ENCODE measurements around the gene PLXNA1.

The PLXNA1 gene

DNA sequence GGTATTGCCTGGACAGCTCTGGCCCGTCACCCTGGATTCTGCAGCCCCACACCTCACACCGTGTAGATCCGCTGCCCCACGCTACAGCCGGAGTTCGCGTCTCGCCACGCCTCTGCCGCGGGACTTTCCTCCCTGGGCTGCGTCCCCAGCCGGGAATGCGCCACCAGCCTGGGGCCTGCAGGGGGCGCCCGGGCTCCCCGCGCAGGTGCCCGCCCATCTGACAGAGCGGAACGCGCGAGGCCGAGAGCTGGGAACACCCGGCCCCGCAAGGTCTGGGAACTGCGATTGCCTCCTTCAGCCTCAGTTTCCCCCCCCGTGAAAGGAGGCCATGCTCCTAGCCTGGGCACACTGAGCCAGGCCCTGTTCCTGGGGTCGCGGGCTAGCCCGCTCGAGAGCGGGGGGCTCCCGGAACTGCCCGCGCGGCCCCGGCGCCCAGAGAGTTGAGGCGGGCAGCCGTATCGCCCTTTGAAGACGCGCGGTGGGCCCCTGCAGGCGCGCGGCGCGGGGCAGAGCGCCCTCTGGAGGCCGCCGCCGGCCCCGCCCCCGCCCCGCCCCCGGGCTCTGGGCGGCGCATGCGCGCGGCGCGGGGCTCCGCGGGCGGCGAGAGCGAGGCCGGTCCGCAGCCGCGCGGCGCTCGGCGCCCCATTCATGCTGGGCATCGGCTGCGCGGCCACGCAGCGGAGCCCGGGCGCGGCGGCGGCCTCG lies at the start of gene PLXNA1:
TSS of gene PLXNA1 (plus strand) at position 645 of the 705 bp plus-strand sequence. CDS start 5,479 bp downstream, outside the sequence.
- DNase-seq (ENCODE audit: low read depth, low spot score) = peak; percentile 92

DNA sequence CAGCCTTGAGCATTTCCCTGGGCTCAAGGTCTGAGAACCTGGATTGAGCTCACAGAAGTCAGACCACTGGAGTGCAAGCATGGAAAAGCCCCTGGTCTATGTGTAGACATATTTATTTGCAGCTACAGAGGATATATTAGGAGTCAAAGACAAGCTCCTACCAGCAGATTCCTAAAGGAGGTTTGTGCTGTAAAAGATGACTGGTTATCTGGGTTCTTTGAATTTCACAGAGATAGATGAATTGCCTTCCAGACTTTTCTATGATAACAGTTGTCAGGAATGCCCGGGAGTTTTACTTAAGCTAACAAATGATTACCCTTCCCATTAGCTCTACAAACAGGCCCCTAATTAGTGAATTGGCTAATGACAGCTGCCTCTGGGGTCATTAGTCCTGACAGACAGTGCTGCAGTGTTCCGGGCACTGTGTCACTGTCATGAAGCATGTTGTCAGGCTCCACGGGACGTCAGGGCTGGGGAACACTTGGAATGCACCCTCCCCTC lies 48.8 kb upstream of the PLXNA1 start:
- peak; percentile 75 for DNase-seq (ENCODE audit: low read depth, low spot score)

DNA sequence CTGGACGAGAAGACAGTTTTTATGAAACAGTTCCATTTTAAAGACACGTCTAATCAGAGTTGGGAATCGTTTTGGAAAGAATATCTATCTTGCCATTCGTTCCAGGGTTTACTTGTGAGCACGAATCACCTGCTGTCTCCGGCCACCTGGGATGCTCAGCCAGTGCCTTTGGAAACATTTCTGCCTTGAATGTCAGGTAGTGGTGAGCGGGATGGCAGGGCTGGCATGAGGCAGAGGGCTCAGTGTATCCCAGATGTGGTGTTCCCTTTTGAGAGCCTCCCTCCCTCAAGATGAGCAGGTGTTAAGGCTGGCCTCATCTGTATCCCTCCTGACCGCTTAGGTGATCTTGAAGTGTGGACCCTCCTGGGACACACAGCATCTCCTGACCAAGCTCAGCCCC lies 47.9 kb upstream of the PLXNA1 start:
- DNase-seq (ENCODE audit: low read depth, low spot score) = no peak

DNA sequence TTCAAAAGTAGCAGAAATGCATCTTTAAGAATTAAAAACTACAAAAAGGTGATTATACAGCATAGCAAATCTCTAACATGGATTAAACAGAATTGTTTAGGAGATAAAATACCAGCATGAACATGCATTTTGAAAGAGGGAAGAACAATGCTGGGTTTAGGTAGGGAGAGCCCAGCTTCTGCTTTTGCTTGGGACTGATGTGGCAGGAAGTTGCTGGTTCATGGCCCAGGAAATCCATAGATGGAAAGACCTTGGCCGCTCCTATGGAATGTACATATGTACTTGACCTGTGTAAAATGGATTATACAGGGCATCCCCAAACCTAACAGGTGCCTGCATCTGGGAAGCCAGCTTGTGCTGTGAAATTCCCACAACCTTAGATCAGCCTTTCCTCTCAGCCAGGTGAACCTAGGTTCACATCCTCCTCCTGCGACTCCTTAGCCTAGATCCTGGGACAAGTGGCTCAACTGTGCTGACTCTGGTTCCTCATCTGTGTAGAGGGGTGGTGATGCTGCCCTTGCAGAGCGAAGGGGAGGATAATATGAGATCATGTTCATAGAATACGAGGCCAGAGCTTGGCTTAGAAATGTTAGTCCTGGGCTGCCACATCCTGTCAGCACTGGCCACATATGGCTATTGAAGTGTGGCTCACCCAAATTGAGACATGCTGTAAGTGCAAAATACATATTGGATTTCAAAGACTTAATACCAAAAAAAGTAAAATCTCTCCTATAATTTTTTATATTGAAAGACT lies 47.0 kb upstream of the PLXNA1 start:
- no peak for DNase-seq (ENCODE audit: low read depth, low spot score)

DNA sequence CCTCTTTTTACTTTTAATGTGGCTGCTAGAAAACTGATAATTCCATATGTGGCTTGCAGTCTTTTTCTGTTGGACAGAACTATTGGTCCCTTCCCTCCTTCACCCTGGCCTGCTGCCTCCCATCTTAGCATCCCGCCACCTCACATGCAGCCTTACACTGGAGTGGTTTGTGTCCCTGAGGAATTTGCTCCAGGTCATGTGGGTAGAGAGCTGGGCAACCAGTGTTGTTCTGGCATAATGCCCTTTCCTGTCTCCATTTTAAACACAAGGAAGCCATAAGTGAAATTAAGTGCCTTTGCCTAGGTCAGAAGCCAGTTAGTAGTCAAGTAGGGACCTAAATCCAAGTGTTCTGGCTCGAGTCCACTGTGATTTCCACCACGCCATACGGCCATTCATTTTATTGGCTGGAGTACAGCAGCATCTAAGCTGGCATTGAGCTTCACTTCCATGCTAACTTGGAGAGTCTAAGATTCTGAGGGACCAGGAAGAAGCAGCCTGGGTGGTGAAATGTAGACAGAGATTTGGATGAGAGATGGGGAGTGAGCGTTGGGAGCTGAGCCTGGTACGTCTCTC lies 46.0 kb upstream of the PLXNA1 start:
- no peak for DNase-seq (ENCODE audit: low read depth, low spot score)

DNA sequence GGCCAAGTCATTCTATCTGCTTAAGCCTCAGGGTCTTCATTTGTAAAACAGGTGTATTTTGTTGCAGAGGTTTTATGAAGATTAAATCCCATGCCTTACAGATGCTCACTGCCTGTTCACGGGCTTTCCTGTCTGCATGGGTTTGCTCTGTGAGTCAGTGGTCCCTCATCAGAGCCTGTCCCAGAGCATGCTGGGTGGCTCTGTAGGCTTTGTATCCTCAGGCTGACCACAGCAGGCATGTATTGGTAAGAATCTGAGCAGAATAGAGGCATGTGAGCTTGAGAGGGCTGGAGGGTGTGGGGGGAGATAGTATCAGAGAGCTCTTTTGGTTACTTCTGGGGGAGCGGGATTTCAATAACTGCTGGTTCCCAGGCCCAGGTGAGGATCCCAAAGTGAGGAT lies 45.4 kb upstream of the PLXNA1 start:
- DNase-seq (ENCODE audit: low read depth, low spot score) = no peak

DNA sequence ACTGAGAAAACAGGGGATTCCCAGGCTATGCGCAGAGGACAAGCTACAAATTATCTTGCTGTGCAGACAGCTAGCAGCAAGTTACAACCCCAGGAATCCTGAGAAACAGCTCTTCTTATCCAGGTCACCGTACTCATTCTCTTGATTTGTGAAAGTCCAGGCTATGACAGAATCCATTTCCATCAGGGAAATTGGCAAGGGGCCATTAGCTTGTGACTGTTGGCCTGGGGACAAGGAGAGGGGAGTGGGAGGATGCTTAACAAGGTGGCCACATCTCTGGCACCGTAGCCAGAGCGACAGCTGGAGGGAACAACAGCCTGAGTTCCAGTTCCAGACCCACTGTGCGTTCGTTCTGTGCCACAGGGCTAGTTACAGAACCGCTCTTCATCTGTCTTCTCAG lies 44.9 kb upstream of the PLXNA1 start:
- DNase-seq (ENCODE audit: low read depth, low spot score) = no peak

DNA sequence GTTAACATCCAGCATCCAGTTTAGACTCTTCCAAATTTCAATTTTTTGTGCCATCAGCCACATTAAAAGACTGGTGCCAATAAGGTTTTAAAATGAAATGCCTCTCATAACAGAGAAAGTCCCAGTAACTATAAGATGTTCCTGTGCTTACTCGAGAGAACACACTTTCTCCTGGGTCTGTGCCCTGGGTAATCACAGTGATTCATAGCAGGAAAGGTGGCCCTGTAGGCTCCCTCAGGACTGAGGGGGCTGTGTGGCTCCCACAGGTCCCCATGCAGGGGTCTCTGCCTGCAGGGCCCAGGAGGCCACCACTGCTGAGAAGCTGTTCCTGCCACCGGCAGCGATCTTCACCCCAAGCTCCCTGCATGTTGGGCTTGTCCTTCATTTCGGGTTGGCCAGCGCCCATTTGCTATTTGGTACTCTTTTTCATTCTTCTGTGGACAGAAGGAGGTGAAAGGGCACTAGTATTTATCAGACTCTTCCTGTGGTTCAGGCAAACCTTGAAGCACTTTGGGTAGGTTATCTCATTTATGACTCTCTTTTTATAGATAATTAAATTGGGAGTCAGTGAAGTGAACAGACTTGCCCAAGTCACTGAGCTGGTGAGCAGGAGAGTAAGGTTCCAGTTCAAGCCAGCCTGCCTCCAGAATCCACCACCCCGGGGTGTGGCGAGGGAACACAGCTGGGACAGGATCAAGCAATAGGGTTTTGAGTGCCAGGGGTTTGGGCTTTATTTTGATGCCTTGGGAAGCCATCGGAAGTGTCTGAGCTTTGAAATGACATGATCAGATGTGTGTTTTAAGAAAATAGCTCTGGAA lies 44.2 kb upstream of the PLXNA1 start:
- DNase-seq (ENCODE audit: low read depth, low spot score) = no peak

DNA sequence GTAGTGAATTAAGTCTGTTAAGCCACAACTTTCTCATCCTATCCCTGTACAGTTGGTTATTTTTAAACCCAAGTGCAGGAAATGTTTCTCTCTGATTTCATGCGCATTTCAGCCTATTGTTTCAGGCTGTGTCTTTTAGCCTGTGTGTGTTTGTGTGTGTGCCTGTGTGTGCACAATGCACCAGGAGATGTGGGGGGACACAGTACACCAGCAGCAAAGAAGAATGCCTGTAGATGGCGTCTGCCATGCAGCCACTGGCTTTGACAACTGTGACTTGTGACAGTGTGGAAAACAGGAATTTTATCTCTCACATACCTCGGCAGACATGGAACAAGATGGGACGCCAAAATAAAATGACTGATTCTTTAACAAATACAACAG lies 43.6 kb upstream of the PLXNA1 start:
- DNase-seq (ENCODE audit: low read depth, low spot score) = no peak

DNA sequence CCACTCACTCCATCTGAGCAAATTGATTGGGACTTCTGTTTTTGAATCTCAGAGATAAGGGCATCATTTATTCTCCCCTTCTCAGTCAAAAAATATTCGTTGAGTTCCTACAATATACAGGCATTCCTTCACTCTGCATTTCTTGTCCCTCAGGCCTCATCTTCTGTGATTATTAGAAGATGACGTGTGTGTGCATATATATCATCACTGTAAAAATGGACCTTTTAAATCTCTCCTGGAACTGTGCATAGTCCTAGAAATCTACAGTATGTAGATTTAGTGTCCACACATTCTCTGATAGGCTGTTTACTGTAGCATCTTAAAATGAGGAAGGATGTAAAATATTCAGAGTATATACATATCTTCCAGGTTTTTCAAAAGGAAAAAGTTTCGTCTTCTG lies 43.2 kb upstream of the PLXNA1 start:
- DNase-seq (ENCODE audit: low read depth, low spot score) = no peak

DNA sequence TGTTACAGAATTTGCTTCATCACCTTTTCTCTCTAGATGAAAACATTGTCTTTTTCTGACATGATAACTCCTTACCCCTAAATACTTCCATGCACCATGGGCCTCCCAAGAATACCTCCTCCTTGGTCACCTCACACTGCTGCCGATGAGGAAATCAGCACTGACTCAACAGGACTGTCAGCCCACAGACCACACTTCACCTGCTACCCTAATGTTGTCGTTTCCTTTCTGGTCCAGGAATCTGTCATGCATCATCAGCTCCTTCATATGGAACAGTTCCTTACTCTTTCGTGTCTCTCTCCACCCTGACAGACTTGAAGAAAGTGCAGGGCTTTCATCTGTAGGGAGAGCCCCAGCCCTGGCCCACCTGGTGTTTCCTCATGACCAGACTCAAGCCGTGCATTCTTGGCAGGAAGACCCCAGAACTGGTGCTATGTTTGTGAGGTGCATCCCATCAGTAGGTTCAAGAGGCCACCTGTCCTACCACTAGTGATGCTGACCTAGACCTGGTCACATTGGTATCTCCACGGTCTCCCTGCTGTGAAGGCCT lies 41.1 kb upstream of the PLXNA1 start:
- no peak for DNase-seq (ENCODE audit: low read depth, low spot score)

DNA sequence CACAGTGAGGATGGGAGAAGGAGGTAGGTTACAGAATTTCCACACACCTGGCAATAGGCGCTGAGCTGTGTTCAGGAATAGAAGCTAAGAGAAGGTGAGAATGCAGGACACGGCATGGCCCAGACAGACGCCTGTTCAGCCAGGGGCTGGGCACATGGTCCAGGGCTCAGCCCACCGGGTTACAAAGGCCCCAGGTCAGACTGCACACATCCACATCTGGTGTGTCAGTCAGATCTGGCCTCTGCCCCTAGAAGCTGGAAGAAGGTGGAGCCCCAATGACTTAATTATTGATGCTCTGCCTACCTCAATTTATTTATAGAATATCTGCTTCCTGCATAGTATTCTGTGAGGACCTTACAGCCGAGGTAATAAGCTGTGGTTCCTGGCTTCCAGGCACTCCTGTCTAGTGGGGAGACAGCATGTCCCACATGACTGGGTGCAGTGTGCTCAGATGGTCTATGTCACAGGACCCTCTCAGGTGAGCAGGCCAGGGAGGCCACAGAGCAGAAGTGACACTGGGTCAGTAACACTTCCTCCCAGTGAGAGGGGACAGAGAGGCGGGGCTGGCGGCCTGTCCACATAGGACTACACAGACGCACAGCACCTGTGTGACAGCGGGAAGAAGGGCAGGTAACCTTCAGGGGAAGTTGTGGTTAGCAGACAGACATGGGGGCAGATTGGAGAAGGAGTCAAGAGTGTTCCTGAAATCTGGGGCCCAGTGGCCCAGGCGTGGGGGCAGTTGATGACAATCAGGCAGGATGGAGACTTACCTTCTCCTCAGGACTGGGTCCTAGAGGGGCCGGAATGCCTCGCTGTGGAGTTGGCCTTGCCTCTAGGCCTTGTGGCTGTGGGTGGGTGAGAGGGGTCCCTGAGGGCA lies 38.6 kb upstream of the PLXNA1 start:
- no peak for DNase-seq (ENCODE audit: low read depth, low spot score)

DNA sequence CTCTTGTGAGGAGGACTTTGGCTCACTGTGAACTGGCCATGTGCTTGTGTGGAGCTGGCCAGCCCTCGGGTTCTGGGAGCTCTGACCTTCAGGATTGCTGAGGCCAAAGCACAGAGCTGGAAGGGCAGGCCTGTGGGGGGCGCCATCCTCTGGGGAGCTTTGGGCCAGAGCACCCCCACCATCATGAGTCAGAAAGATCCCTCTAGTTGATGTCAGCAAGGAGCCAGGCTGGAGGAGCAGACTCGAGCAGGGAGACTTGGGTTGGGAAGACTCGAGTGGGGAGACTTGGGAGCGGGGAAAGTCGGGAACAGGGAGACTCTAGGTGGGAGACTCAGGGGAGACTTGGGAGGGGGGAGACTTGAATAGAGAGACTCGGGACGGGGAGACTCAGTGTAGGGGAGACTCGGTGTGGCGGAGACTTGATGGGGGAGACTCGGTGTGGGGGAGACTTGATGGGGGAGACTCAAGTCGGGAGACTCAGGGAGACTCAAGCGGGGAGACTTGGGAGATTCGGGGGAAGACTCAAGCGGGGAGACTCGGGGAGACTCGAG lies 37.7 kb upstream of the PLXNA1 start:
- no peak for DNase-seq (ENCODE audit: low read depth, low spot score)

DNA sequence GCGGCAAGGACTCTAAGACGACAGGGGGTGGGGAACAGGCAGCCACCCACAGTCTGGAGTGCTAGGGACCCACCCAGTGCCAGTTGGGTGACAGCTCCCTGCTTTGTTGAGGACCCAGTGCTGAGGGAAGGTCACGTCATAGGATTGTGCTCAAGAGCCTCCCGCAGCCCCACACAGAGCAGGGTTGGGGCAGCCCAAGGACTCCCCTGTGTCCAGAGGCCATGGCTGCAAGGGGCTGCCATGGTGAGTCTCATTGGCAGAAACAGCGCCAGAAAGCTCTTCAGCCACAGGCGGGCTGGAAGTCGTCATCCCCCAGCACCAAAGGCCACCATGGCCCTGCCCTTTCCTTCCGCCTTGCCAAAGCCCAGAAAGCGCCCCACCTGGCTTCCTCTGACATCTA lies 37.0 kb upstream of the PLXNA1 start:
- no peak for DNase-seq (ENCODE audit: low read depth, low spot score)

DNA sequence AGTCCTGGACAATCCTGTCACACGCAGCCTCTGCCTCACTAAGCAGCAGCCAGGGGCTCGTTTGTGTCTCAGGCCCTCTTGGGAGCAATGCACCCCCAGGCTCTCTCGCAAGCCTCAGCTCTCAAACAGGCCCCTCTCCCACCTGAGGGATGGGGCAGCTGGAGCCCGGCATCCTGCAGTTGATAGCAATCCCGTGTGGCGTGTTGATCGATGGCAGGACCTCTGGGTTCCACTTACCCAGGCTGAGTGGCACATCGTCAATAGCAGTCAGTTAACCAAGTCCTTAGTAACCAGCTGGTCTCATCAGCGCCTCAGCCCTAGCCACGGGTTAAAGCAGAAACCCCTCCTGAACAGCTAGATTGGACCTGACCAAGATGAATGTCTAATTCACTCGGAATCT lies 36.5 kb upstream of the PLXNA1 start:
- no peak for DNase-seq (ENCODE audit: low read depth, low spot score)

DNA sequence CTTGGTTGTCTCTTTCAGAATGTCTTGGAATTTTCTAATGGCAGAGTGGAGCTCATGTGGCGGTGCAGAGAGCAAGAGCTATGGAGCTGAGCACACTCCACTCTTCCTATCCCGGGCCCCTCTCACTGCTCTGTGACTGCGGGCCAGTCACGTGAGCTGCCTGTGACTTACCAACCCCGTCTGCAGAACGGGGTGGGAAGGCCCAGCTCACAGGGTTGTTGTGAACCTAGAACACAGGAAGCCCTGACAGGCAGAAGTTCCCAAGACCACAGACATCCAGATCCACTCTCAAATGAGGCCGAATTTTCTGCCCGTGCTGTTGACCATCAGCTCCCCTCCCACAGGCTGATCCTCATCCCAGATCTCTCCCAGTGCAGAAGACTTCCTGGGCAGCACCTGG lies 35.5 kb upstream of the PLXNA1 start:
- DNase-seq (ENCODE audit: low read depth, low spot score) = no peak

DNA sequence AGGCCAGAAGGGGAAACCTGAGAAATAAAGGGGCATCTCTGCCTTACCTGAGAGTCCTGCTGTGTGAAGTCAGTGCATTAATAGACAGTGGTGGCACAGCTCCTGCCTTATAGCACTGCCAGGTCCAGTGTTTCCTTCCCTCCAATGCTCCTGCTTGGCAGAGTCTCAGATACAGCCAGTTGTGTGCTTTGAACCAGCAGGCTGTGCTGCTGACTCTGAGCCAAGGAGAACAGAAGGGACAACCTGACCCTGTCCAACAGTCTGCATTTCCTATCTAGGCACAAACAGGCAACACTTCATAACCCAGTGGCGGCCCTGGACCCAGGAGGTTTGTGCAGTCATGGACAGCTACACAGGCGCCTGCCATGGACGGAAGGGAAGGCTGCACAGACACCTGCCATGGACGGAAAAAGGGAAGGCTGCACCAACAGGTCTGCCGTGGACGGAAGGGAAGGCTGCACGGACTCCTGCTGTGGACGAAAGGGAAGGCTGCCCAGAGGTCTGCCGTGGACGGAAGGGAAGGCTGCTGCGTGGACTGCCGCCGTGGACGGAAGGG lies 33.9 kb upstream of the PLXNA1 start:
- DNase-seq (ENCODE audit: low read depth, low spot score) = no peak

DNA sequence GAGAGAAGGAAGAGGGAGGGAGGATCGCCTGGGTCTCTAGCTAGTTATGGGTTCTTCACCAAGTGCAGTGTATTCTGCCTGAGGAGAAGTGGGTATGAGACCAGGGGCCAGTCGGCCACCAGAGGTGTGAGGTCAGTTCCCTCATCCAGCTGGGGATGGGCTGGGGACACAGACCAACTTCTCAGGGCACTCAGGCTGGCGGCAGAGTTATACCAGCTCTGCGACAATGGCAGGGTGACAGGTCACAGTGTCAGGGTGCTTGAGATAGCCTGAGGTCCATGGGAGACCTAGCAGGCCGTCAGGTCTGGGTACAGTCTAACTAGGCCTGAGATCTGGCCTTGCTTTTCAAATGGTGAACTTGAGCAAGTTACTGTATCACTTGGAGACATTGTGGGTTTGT lies 31.4 kb upstream of the PLXNA1 start:
- no peak for DNase-seq (ENCODE audit: low read depth, low spot score)

DNA sequence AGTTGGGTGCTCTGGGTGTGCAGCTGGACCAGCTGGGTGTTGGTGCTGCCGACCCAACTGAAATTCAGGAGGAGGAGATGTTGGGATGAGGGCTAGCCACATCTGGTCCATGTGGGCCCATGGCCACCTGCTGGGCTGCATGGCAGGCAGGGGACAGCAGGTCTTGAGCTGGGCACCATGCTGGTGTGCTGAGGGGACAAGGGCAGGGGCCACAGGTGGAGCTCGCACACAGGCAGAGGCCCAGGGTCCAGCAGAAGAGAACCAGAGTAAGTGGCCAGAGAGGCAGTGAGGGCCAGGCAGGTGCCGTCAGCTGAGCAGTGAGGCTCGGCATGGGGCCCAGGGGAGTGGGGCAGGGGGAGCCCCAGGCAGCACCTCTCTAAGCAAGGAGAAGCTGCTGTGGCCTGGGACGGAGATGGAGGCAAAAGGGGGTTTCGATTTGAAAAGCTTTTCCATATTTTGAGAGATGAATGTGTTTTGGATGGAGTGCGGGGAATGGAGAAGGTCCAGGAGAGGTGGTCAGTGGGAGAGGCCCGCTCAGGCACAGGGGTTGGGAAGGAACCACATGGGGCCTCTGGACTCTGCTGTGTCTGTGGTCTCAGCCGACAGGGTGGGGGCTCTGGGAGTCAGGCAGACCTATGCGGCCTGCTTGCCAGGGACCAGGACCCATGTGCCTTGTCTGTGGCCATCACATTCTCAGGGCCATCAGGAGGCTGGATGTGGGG lies 30.5 kb upstream of the PLXNA1 start:
- no peak for DNase-seq (ENCODE audit: low read depth, low spot score)
